Liver (tissue), 9 donors: Measurements from ENCODE around the gene KLF15. TPM values are rescaled to one million over a fixed set of nuclear protein-coding genes. Genes with fewer than 3 reads are reported as not detected.
A peak's percentile ranks its signal among the peaks of the same experiment; 100 is the strongest.

Source experiments
- DNase-seq: peaks from one replicate; pipeline ENCODE4 v3.0.0-alpha.2; 2017; ENCODE audit warnings: low spot score
- H3K27ac ChIP-seq, 2 donors: one replicate each; pipeline ENCODE4 v1.7.0; 2013; ENCODE audit warnings: inconsistent platforms in 2 of 2, low read length in 2 of 2, control low read depth in 1 of 2, low read depth in 1 of 2, mild to moderate bottlenecking in 1 of 2
- H3K27me3 ChIP-seq, 4 donors: one replicate each; pipeline versions ENCODE4 v1.6.1 to v1.7.0; 2013; ENCODE audit warnings: low read length in 3 of 4, inconsistent platforms in 1 of 4, mild to moderate bottlenecking in 1 of 4, moderate library complexity in 1 of 4; ENCODE audit not compliant: control insufficient read depth in 4 of 4, insufficient read depth in 4 of 4
- H3K36me3 ChIP-seq, 4 donors: one replicate each; pipeline versions ENCODE4 v1.6.1 to v1.7.0; 2013; ENCODE audit warnings: low read length in 3 of 4, mild to moderate bottlenecking in 3 of 4, low read depth in 1 of 4, moderate library complexity in 1 of 4; ENCODE audit not compliant: control insufficient read depth in 4 of 4, insufficient read depth in 3 of 4
- H3K4me1 ChIP-seq, 4 donors: one replicate each; pipeline versions ENCODE4 v1.6.1 to v1.7.0; 2013; ENCODE audit warnings: low read length in 3 of 4, mild to moderate bottlenecking in 3 of 4, moderate library complexity in 1 of 4; ENCODE audit not compliant: control insufficient read depth in 4 of 4, insufficient read depth in 4 of 4
- H3K4me3 ChIP-seq, 3 donors: one replicate each; pipeline versions ENCODE4 v1.6.1 to v1.7.0; 2013; ENCODE audit warnings: low read length in 3 of 3, control low read depth in 1 of 3, low read depth in 1 of 3, mild to moderate bottlenecking in 1 of 3
- H3K9ac ChIP-seq, 2 donors: one replicate each; pipeline ENCODE4 v1.7.0; 2013; ENCODE audit warnings: low read length in 2 of 2, mild to moderate bottlenecking in 2 of 2, moderate library complexity in 2 of 2, control low read depth in 1 of 2, low read depth in 1 of 2
- H3K9me3 ChIP-seq, 4 donors: one replicate each; pipeline versions ENCODE4 v1.6.1 to v1.7.0; 2013; ENCODE audit warnings: low read length in 3 of 4; ENCODE audit not compliant: control insufficient read depth in 4 of 4
- FOXA1 ChIP-seq: IDR thresholded peaks from 2 replicates; pipeline ENCODE4 v1.6.1; 2016; ENCODE audit warnings: antibody characterized with exemption
- GABPA ChIP-seq, 2 donors: IDR thresholded peaks in 1 of 2; conservative IDR thresholded peaks in 1 of 2; 2 replicates each; pipeline ENCODE4 v1.6.1; 2016; ENCODE audit warnings: antibody characterized with exemption in 2 of 2, mild to moderate bottlenecking in 1 of 2, moderate library complexity in 1 of 2
- HNF4A ChIP-seq, 2 donors: conservative IDR thresholded peaks; 2 replicates each; pipeline ENCODE4 v1.6.1; 2016; ENCODE audit warnings: antibody characterized with exemption in 2 of 2, mild to moderate bottlenecking in 2 of 2
- RAD21 ChIP-seq, 2 donors: IDR thresholded peaks; 2 replicates each; pipeline ENCODE4 v1.6.1; 2016; ENCODE audit warnings: antibody characterized with exemption in 2 of 2, mild to moderate bottlenecking in 2 of 2
- REST ChIP-seq: IDR thresholded peaks from 2 replicates; pipeline ENCODE4 v1.6.1; 2016; ENCODE audit warnings: antibody characterized with exemption, mild to moderate bottlenecking
- RXRA ChIP-seq, 2 donors: IDR thresholded peaks; 2 replicates each; pipeline ENCODE4 v1.6.1; 2017 to 2018; ENCODE audit warnings: antibody characterized with exemption in 2 of 2, mild to moderate bottlenecking in 1 of 2
- YY1 ChIP-seq: IDR thresholded peaks from 2 replicates; pipeline ENCODE4 v1.6.1; 2016; ENCODE audit warnings: antibody characterized with exemption, mild to moderate bottlenecking
- WGBS: extraction: QIAGEN DNeasy Blood & Tissue Kit; methylation state at CpG from one replicate; pipeline ENCODE4 v1.1.7; 2013; 5-methylcytosine and 5-hydroxymethylcytosine counted together
- polyA plus RNA-seq, 2 donors: library from polyadenylated mRNA; stranded (reverse) in 1 of 2; unstranded in 1 of 2; fragments of 200-250 nt in 1 of 2; fragments of >200 nt in 1 of 2; fragmentation: Nextera tagmentation in 1 of 2; extraction: Ambion mirVana in 1 of 2; gene quantifications; one replicate each; pipeline versions ENCODE4 v1.2.1 to v1.2.3, GENCODE V29; 2013 to 2015
- total RNA-seq, 2 donors: library from RNA; depleted of rRNA; stranded (reverse); fragments of >200 nt; gene quantifications; one replicate each; pipeline ENCODE4 v1.2.3, GENCODE V29; 2014
- TF ChIP-seq, protein P1 (sequence below): IDR thresholded peaks from 2 replicates; pipeline ENCODE4 v1.6.1; 2016; ENCODE audit warnings: antibody characterized with exemption
- donor health status: healthy.
- donor health status: healthy.
- donor health status: healthy.
- donor health status: healthy.
- donor health status: healthy.

The KLF15 gene
- total and polyA plus RNA-seq, 4 donors: 21.4 to 103 (median 49.3) TPM

DNA sequence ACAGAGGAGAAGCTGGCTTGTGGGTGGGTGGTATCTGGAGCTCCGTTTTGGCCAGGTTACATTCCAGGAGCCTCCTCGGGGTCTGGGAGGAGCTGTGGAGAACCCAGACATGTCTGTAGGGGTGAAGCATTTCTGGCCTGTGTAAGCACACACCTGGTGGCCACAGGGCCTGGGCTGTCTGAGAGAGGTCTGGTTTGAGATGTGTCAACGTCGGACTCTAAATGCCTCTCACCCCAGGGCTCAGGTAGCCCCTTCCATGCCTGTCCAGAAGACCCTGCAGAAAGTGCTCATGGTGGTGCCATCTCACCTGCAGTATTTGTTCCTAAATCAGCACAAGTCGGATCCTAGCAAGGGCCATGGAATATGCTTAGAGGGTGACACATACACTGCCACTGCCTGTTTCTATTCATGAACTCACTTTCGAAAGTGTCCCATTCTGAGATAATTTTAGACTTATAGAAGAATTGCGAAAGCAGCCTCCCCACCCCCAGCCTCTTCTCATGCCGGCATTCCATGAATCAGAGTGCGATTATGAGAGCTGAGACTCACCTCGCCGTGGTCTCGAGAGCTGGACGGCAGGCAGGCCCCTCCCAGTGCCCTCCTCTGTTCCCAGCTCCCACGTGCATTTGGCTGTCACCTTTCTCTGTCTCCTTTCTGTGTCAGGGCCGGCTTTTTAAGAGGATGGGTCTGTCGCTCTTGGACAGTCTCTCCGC is 63.7 kb downstream of the KLF15 start:
- TF ChIP-seq RAD21 (IDR thresholded peaks at IDR 0.05) (no peak), GABPA (IDR thresholded peaks at IDR 0.05 in 1 of 2, conservative IDR thresholded peaks at IDR 0.05 in 1 of 2) (no peak), REST (no peak), HNF4A (conservative IDR thresholded peaks at IDR 0.05) (no peak), YY1 (peak; percentile 22), RXRA (IDR thresholded peaks at IDR 0.05) (peak in 1 of 2 donors; percentile 8), FOXA1 (no peak)
- TF ChIP-seq, protein P1, sequence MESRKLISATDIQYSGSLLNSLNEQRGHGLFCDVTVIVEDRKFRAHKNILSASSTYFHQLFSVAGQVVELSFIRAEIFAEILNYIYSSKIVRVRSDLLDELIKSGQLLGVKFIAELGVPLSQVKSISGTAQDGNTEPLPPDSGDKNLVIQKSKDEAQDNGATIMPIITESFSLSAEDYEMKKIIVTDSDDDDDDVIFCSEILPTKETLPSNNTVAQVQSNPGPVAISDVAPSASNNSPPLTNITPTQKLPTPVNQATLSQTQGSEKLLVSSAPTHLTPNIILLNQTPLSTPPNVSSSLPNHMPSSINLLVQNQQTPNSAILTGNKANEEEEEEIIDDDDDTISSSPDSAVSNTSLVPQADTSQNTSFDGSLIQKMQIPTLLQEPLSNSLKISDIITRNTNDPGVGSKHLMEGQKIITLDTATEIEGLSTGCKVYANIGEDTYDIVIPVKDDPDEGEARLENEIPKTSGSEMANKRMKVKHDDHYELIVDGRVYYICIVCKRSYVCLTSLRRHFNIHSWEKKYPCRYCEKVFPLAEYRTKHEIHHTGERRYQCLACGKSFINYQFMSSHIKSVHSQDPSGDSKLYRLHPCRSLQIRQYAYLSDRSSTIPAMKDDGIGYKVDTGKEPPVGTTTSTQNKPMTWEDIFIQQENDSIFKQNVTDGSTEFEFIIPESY: no peak
- 58% methylated on average over 17 of the region's 17 CpGs for WGBS
- Histone ChIP-seq H3K4me3 (peak overlapping the region in 1 of 3 donors; percentile 7), H3K4me1 (peaks cover 3 to 29% (median 24%) of the 10 kb centered on the region in 4 donors), H3K27me3 (no peaks in the 10 kb centered on the region), H3K9ac (no peak overlapping the region), H3K9me3 (no peaks in the 10 kb centered on the region), H3K36me3 (no peaks in the 10 kb centered on the region), H3K27ac (peak overlapping the region; percentile 49 to 59)
- DNase-seq: peak; percentile 34

Other genes starting within 250 kb of the KLF15 start
- 100 to 1,000 TPM in 1 of 2 donors, 10 to 100 TPM in 1; 46.7 to 189 TPM for gene ALDH1L1, start 176.8 kb downstream of the KLF15 start, total RNA-seq
- gene ALDH1L1, start 176.8 kb downstream of the KLF15 start, polyA plus RNA-seq: 100 to 1,000 TPM; 105 to 234 TPM
- gene CFAP100, start 37.5 kb upstream of the KLF15 start, total RNA-seq: not detected
- gene CFAP100, start 37.5 kb upstream of the KLF15 start, polyA plus RNA-seq: not detected
- gene ZXDC, start 118.5 kb upstream of the KLF15 start, total RNA-seq: 10 to 100 TPM; 17.2 to 42.3 TPM
- gene ZXDC, start 118.5 kb upstream of the KLF15 start, polyA plus RNA-seq: 10 to 100 TPM in 1 of 2 donors, 1 to 10 TPM in 1; 7.0 to 10.5 TPM
- 10 to 100 TPM in 1 of 2 donors, 1 to 10 TPM in 1; 5.9 to 28.4 TPM for gene UROC1, start 160.4 kb upstream of the KLF15 start, total RNA-seq
- 10 to 100 TPM; 16.5 to 20.0 TPM for gene UROC1, start 160.4 kb upstream of the KLF15 start, polyA plus RNA-seq
- gene CHST13, start 166.7 kb upstream of the KLF15 start, total RNA-seq: 10 to 100 TPM; 19.7 to 39.1 TPM
- gene CHST13, start 166.7 kb upstream of the KLF15 start, polyA plus RNA-seq: 10 to 100 TPM; 22.1 to 28.3 TPM
- gene C3orf22, start 201.5 kb upstream of the KLF15 start, total RNA-seq: not detected
- not detected for gene C3orf22, start 201.5 kb upstream of the KLF15 start, polyA plus RNA-seq